ENCODE data around the gene ETS1.

DNA sequence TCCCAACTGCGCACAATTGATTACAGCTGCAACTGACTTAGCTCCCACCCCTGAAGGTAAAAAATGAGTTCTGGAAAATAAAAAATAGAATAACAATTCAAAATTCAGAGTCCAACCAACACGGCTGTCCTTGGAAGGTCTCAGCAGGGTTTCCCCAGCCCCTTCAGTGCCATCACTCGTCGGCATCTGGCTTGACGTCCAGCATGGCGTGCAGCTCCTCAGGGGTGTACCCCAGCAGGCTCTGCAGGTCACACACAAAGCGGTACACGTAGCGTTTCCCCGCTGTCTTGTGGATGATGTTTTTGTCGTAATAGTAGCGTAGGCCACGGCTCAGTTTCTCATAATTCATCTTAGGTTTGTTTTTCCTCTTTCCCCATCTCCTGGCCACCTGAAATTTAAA, 125.2 kb downstream of the ETS1 start:
- TF ChIP-seq, protein P1, sequence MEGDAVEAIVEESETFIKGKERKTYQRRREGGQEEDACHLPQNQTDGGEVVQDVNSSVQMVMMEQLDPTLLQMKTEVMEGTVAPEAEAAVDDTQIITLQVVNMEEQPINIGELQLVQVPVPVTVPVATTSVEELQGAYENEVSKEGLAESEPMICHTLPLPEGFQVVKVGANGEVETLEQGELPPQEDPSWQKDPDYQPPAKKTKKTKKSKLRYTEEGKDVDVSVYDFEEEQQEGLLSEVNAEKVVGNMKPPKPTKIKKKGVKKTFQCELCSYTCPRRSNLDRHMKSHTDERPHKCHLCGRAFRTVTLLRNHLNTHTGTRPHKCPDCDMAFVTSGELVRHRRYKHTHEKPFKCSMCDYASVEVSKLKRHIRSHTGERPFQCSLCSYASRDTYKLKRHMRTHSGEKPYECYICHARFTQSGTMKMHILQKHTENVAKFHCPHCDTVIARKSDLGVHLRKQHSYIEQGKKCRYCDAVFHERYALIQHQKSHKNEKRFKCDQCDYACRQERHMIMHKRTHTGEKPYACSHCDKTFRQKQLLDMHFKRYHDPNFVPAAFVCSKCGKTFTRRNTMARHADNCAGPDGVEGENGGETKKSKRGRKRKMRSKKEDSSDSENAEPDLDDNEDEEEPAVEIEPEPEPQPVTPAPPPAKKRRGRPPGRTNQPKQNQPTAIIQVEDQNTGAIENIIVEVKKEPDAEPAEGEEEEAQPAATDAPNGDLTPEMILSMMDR (conservative IDR thresholded peaks at IDR 0.05 in 1 of 2, IDR thresholded peaks at IDR 0.05 in 1 of 2; ENCODE audit: extremely low read depth in 1 of 2, insufficient read depth in 1 of 2, low read depth in 1 of 2, low read length in 2 of 2): no peak
- no peak for TF ChIP-seq EZH2 (IDR thresholded peaks at IDR 0.05; ENCODE audit: borderline replicate concordance, low read length)

Data from mammary epithelial cell (primary cell).